Measurements from ENCODE around the gene SLIT3.
A peak's percentile ranks its signal among the peaks of the same experiment; 100 is the strongest.

DNA sequence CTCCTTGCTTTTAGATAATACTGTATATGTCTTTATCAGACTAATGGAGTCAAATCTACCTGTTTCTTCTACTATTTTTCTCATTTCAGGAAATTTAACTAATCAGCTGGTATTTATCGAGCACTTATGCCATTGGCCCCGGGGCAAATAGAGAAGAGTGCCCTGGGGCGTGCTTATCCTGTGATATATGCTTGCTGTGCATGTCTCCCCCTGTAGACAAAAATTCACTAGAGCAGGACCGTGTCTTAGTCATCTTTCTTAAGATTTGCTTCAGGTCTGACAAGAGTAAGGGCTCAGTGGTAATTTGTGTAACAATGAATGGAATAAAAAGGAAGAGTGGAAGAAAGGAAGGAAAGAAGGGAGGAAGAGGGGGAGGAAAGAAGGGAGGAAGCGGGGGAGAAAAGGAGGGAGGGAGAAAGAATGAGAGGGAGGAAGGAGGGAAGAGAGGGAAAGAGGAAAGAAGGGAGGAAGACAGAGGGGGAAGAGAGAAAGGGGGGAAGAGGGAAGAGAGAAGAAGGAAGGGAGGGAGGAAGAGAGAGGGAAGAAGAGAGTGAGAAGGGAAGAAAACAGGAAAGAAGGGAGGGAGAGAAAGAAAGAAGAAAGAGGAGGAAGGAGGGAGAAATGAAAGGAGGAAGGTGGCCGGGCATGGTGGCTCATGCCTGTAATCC lies 426.1 kb downstream of the SLIT3 start:
- TF ChIP-seq EZH2 (IDR thresholded peaks at IDR 0.05; ENCODE audit: low read depth, unreplicated experiment), result no peak
- TF ChIP-seq, protein P1, sequence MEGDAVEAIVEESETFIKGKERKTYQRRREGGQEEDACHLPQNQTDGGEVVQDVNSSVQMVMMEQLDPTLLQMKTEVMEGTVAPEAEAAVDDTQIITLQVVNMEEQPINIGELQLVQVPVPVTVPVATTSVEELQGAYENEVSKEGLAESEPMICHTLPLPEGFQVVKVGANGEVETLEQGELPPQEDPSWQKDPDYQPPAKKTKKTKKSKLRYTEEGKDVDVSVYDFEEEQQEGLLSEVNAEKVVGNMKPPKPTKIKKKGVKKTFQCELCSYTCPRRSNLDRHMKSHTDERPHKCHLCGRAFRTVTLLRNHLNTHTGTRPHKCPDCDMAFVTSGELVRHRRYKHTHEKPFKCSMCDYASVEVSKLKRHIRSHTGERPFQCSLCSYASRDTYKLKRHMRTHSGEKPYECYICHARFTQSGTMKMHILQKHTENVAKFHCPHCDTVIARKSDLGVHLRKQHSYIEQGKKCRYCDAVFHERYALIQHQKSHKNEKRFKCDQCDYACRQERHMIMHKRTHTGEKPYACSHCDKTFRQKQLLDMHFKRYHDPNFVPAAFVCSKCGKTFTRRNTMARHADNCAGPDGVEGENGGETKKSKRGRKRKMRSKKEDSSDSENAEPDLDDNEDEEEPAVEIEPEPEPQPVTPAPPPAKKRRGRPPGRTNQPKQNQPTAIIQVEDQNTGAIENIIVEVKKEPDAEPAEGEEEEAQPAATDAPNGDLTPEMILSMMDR (conservative IDR thresholded peaks at IDR 0.05; ENCODE audit: low read depth in 2 of 2), result peak; percentile 61
- TF ChIP-seq, protein P2, sequence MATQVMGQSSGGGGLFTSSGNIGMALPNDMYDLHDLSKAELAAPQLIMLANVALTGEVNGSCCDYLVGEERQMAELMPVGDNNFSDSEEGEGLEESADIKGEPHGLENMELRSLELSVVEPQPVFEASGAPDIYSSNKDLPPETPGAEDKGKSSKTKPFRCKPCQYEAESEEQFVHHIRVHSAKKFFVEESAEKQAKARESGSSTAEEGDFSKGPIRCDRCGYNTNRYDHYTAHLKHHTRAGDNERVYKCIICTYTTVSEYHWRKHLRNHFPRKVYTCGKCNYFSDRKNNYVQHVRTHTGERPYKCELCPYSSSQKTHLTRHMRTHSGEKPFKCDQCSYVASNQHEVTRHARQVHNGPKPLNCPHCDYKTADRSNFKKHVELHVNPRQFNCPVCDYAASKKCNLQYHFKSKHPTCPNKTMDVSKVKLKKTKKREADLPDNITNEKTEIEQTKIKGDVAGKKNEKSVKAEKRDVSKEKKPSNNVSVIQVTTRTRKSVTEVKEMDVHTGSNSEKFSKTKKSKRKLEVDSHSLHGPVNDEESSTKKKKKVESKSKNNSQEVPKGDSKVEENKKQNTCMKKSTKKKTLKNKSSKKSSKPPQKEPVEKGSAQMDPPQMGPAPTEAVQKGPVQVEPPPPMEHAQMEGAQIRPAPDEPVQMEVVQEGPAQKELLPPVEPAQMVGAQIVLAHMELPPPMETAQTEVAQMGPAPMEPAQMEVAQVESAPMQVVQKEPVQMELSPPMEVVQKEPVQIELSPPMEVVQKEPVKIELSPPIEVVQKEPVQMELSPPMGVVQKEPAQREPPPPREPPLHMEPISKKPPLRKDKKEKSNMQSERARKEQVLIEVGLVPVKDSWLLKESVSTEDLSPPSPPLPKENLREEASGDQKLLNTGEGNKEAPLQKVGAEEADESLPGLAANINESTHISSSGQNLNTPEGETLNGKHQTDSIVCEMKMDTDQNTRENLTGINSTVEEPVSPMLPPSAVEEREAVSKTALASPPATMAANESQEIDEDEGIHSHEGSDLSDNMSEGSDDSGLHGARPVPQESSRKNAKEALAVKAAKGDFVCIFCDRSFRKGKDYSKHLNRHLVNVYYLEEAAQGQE (IDR thresholded peaks at IDR 0.05; ENCODE audit: unreplicated experiment), result no peak
- no peak for TF ChIP-seq JUNB (IDR thresholded peaks at IDR 0.05; ENCODE audit: unreplicated experiment)
- TF ChIP-seq POLR2AphosphoS5 (IDR thresholded peaks at IDR 0.05; ENCODE audit: low read depth), result no peak
- TF ChIP-seq CREB1 (CRISPR knock-in tag; IDR thresholded peaks at IDR 0.05; ENCODE audit: low read depth), result no peak
- TF ChIP-seq EZH2phosphoT487 (IDR thresholded peaks at IDR 0.05; ENCODE audit: unreplicated experiment), result no peak
- TF ChIP-seq, protein P3, sequence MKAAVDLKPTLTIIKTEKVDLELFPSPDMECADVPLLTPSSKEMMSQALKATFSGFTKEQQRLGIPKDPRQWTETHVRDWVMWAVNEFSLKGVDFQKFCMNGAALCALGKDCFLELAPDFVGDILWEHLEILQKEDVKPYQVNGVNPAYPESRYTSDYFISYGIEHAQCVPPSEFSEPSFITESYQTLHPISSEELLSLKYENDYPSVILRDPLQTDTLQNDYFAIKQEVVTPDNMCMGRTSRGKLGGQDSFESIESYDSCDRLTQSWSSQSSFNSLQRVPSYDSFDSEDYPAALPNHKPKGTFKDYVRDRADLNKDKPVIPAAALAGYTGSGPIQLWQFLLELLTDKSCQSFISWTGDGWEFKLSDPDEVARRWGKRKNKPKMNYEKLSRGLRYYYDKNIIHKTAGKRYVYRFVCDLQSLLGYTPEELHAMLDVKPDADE (IDR thresholded peaks at IDR 0.05), result no peak
- TF ChIP-seq, protein P4, sequence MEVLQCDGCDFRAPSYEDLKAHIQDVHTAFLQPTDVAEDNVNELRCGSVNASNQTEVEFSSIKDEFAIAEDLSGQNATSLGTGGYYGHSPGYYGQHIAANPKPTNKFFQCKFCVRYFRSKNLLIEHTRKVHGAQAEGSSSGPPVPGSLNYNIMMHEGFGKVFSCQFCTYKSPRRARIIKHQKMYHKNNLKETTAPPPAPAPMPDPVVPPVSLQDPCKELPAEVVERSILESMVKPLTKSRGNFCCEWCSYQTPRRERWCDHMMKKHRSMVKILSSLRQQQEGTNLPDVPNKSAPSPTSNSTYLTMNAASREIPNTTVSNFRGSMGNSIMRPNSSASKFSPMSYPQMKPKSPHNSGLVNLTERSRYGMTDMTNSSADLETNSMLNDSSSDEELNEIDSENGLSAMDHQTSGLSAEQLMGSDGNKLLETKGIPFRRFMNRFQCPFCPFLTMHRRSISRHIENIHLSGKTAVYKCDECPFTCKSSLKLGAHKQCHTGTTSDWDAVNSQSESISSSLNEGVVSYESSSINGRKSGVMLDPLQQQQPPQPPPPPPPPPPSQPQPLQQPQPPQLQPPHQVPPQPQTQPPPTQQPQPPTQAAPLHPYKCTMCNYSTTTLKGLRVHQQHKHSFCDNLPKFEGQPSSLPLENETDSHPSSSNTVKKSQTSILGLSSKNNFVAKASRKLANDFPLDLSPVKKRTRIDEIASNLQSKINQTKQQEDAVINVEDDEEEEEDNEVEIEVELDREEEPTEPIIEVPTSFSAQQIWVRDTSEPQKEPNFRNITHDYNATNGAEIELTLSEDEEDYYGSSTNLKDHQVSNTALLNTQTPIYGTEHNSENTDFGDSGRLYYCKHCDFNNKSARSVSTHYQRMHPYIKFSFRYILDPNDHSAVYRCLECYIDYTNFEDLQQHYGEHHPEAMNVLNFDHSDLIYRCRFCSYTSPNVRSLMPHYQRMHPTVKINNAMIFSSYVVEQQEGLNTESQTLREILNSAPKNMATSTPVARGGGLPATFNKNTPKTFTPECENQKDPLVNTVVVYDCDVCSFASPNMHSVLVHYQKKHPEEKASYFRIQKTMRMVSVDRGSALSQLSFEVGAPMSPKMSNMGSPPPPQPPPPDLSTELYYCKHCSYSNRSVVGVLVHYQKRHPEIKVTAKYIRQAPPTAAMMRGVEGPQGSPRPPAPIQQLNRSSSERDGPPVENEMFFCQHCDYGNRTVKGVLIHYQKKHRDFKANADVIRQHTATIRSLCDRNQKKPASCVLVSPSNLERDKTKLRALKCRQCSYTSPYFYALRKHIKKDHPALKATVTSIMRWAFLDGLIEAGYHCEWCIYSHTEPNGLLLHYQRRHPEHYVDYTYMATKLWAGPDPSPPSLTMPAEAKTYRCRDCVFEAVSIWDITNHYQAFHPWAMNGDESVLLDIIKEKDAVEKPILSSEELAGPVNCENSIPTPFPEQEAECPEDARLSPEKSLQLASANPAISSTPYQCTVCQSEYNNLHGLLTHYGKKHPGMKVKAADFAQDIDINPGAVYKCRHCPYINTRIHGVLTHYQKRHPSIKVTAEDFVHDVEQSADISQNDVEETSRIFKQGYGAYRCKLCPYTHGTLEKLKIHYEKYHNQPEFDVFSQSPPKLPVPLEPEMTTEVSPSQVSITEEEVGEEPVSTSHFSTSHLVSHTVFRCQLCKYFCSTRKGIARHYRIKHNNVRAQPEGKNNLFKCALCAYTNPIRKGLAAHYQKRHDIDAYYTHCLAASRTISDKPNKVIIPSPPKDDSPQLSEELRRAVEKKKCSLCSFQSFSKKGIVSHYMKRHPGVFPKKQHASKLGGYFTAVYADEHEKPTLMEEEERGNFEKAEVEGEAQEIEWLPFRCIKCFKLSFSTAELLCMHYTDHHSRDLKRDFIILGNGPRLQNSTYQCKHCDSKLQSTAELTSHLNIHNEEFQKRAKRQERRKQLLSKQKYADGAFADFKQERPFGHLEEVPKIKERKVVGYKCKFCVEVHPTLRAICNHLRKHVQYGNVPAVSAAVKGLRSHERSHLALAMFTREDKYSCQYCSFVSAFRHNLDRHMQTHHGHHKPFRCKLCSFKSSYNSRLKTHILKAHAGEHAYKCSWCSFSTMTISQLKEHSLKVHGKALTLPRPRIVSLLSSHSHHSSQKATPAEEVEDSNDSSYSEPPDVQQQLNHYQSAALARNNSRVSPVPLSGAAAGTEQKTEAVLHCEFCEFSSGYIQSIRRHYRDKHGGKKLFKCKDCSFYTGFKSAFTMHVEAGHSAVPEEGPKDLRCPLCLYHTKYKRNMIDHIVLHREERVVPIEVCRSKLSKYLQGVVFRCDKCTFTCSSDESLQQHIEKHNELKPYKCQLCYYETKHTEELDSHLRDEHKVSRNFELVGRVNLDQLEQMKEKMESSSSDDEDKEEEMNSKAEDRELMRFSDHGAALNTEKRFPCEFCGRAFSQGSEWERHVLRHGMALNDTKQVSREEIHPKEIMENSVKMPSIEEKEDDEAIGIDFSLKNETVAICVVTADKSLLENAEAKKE (CRISPR knock-in tag; IDR thresholded peaks at IDR 0.05), result no peak
- no peak for TF ChIP-seq ZNF114 (CRISPR knock-in tag; IDR thresholded peaks at IDR 0.05)

Measured in GM23338 (cell line).